Neural cell (in vitro differentiated cells): ENCODE results near the gene CCR3.

Experiments used
- EP300 ChIP-seq: fragments of 450-650 bp; conservative IDR thresholded peaks from 2 replicates; pipeline ENCODE4 v1.6.1; 2014; ENCODE audit warnings: antibody characterized with exemption, mild to moderate bottlenecking, moderate library complexity; ENCODE audit not compliant: poor library complexity, severe bottlenecking
- EZH2 ChIP-seq: fragments of 200-600, 300-800 bp; shearing (Covaris generic), sonication (generic); IDR thresholded peaks from 2 replicates; pipeline ENCODE4 v1.6.1; 2014; ENCODE audit warnings: antibody characterized with exemption, low read length, borderline replicate concordance, mild to moderate bottlenecking; ENCODE audit not compliant: insufficient read depth, poor library complexity, severe bottlenecking
- MXI1 ChIP-seq: fragments of 450-650 bp; conservative IDR thresholded peaks from 2 replicates; pipeline ENCODE4 v1.6.1; 2014; ENCODE audit warnings: antibody characterized with exemption, mild to moderate bottlenecking; ENCODE audit not compliant: poor library complexity, severe bottlenecking
- POLR2AphosphoS5 ChIP-seq: IDR thresholded peaks from 2 replicates; pipeline ENCODE4 v1.6.1; 2012
- RAD21 ChIP-seq: fragments of 450-650 bp; conservative IDR thresholded peaks from 2 replicates; pipeline ENCODE4 v1.6.1; 2014; ENCODE audit warnings: antibody characterized with exemption, mild to moderate bottlenecking, moderate library complexity
- TAF1 ChIP-seq: IDR thresholded peaks from 2 replicates; pipeline ENCODE4 v1.6.1; 2012; ENCODE audit warnings: low read depth
- TF ChIP-seq, protein P1 (sequence below): fragments of 450-650 bp; IDR thresholded peaks from 2 replicates; pipeline ENCODE4 v1.5.1; 2014; ENCODE audit warnings: antibody characterized with exemption, mild to moderate bottlenecking, moderate library complexity; ENCODE audit not compliant: poor library complexity, severe bottlenecking

DNA sequence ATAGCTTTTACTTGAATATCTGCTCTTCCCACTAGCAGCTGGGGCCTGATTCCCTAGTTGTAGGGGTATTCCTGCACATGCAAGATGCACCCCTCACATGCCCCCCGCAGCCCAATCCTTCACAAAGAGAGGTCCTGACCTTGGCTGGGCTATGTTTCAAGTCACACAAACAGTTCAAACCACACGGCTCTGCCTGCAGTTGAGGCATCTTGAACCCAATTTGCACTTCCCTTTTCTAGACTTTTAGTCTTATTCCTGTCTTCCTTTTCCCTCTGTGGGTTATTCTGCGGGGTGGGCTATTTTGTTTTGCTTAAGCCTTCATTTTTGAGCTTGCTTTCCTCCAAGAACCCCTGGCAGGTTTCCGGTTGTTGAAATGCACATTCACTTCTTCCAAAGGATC is 20.9 kb upstream of the CCR3 start:
- TF ChIP-seq, protein P1, sequence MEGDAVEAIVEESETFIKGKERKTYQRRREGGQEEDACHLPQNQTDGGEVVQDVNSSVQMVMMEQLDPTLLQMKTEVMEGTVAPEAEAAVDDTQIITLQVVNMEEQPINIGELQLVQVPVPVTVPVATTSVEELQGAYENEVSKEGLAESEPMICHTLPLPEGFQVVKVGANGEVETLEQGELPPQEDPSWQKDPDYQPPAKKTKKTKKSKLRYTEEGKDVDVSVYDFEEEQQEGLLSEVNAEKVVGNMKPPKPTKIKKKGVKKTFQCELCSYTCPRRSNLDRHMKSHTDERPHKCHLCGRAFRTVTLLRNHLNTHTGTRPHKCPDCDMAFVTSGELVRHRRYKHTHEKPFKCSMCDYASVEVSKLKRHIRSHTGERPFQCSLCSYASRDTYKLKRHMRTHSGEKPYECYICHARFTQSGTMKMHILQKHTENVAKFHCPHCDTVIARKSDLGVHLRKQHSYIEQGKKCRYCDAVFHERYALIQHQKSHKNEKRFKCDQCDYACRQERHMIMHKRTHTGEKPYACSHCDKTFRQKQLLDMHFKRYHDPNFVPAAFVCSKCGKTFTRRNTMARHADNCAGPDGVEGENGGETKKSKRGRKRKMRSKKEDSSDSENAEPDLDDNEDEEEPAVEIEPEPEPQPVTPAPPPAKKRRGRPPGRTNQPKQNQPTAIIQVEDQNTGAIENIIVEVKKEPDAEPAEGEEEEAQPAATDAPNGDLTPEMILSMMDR = no peak
- TF ChIP-seq TAF1 = no peak
- no peak for TF ChIP-seq EP300
- no peak for TF ChIP-seq EZH2
- TF ChIP-seq POLR2AphosphoS5 = no peak
- no peak for TF ChIP-seq RAD21
- no peak for TF ChIP-seq MXI1
